IMR-90 (cell line): ENCODE data around the gene CCND1. TPM values are rescaled to one million over a fixed set of nuclear protein-coding genes. Genes with fewer than 3 reads are reported as not detected.

Source experiments
- ATAC-seq: fragments of 200-7000 bp; cut with Tn5 transposase; 2 replicates; pipeline ENCODE4 v1.9.1; 2020; ENCODE audit warnings: low read depth, mild to moderate bottlenecking, moderate library complexity
- BruUV-seq: library from RNA; stranded (reverse); fragments of 400-500 nt; replicated peaks from 2 replicates; lab custom pipeline; 2021; lab: Mats Ljungman, UMichigan
- CTCF ChIA-PET: fragments of 300-600 bp; formaldehyde crosslinking; extraction: SDS; loops from one replicate; lab custom pipeline; 2021; ENCODE audit warnings: antibody characterized with exemption; lab: Yijun Ruan, JAX
- POLR2A ChIA-PET: fragments of 300-600 bp; sonication (Branson Sonifier 250); formaldehyde crosslinking; loops from one replicate; lab custom pipeline; 2022; ENCODE audit warnings: antibody characterized with exemption; ENCODE audit not compliant: unreplicated experiment; lab: Charles Lee
- DNase-seq: peaks from one replicate; pipeline ENCODE4 v3.0.0; 2013
- H2AFZ ChIP-seq: replicated peaks from 2 replicates; pipeline ENCODE3; 2013; ENCODE audit warnings: low read length, mild to moderate bottlenecking; ENCODE audit not compliant: poor library complexity
- H2AK5ac ChIP-seq: 2 replicates; pipeline ENCODE4 v1.6.1; 2013; ENCODE audit warnings: low read depth, low read length, inconsistent platforms
- H2AK9ac ChIP-seq: replicated peaks from 2 replicates; pipeline ENCODE3; 2013; ENCODE audit warnings: mild to moderate bottlenecking, low read depth, low read length, moderate library complexity; ENCODE audit not compliant: poor library complexity
- H2BK120ac ChIP-seq: 2 replicates; pipeline ENCODE4 v1.6.1; 2013; ENCODE audit warnings: low read depth, low read length, inconsistent platforms
- H2BK15ac ChIP-seq: 3 replicates; pipeline ENCODE4 v1.6.1; 2013; ENCODE audit warnings: low read depth, low read length, inconsistent platforms
- H2BK20ac ChIP-seq: 2 replicates; pipeline ENCODE4 v1.6.1; 2013; ENCODE audit warnings: low read depth, mild to moderate bottlenecking, inconsistent platforms, low read length, moderate library complexity
- H2BK5ac ChIP-seq: 2 replicates; pipeline ENCODE4 v1.6.1; 2013; ENCODE audit warnings: mild to moderate bottlenecking, low read depth, low read length, inconsistent platforms; ENCODE audit not compliant: poor library complexity, severe bottlenecking
- H3K14ac ChIP-seq: replicated peaks from 2 replicates; pipeline ENCODE4 v1.6.1; 2013; ENCODE audit warnings: low read depth, low read length, inconsistent platforms
- H3K18ac ChIP-seq: 2 replicates; pipeline ENCODE4 v1.6.1; 2013; ENCODE audit warnings: low read depth, low read length, control low read depth
- H3K23ac ChIP-seq: 2 replicates; pipeline ENCODE4 v1.6.1; 2013; ENCODE audit warnings: low read depth, low read length, inconsistent platforms
- H3K27ac ChIP-seq: 2 replicates; pipeline ENCODE4 v1.5.1; 2013; ENCODE audit warnings: mild to moderate bottlenecking, control low read depth, low read length; ENCODE audit not compliant: insufficient read depth
- H3K27me3 ChIP-seq: 2 replicates; pipeline ENCODE4 v1.6.1; 2013; ENCODE audit warnings: low read length; ENCODE audit not compliant: control insufficient read depth, insufficient read depth
- H3K36me3 ChIP-seq: 2 replicates; pipeline ENCODE4 v1.6.1; 2013; ENCODE audit warnings: low read length, mixed read lengths; ENCODE audit not compliant: control insufficient read depth, insufficient read depth
- H3K4ac ChIP-seq: 2 replicates; pipeline ENCODE4 v1.6.1; 2013; ENCODE audit warnings: low read depth, low read length, inconsistent platforms
- H3K4me1 ChIP-seq: 2 replicates; pipeline ENCODE4 v1.6.1; 2013; ENCODE audit warnings: low read length, mixed read lengths; ENCODE audit not compliant: control insufficient read depth, insufficient read depth
- H3K4me2 ChIP-seq: 2 replicates; pipeline ENCODE4 v1.6.1; 2013; ENCODE audit warnings: low read depth, mild to moderate bottlenecking, control low read depth, low read length, moderate library complexity
- H3K4me3 ChIP-seq: 2 replicates; pipeline ENCODE4 v1.5.1; 2013; ENCODE audit warnings: low read depth, mild to moderate bottlenecking, control low read depth, low read length, moderate library complexity; ENCODE audit not compliant: insufficient read depth
- H3K56ac ChIP-seq: 2 replicates; pipeline ENCODE4 v1.6.1; 2013; ENCODE audit warnings: low read length, inconsistent platforms; ENCODE audit not compliant: insufficient read depth; ENCODE audit errors: extremely low read depth
- H3K79me1 ChIP-seq, 2 experiments: 2 replicates each; pipeline ENCODE4 v1.6.1; 2013; ENCODE audit warnings: low read length in 2 of 2, inconsistent platforms in 1 of 2, low read depth in 1 of 2
- H3K9ac ChIP-seq: 2 replicates; pipeline ENCODE4 v1.6.1; 2013; ENCODE audit warnings: low read depth, low read length, control low read depth
- H3K9me1 ChIP-seq: 2 replicates; pipeline ENCODE4 v1.6.1; 2013; ENCODE audit warnings: low read length, inconsistent platforms; ENCODE audit not compliant: insufficient read depth
- H3K9me3 ChIP-seq: 2 replicates; pipeline ENCODE4 v1.6.1; 2013; ENCODE audit warnings: low read length; ENCODE audit not compliant: control insufficient read depth, insufficient read depth
- H4K20me1 ChIP-seq: 2 replicates; pipeline ENCODE4 v1.6.1; 2013; ENCODE audit warnings: low read length, inconsistent platforms; ENCODE audit not compliant: insufficient read depth
- H4K5ac ChIP-seq: 2 replicates; pipeline ENCODE4 v1.6.1; 2013; ENCODE audit warnings: mild to moderate bottlenecking, low read depth, low read length, control low read depth
- H4K8ac ChIP-seq, 2 experiments: 2 replicates each; pipeline ENCODE4 v1.6.1; 2013; ENCODE audit warnings: low read depth in 2 of 2, low read length in 2 of 2, control low read depth in 1 of 2, inconsistent platforms in 1 of 2
- H4K91ac ChIP-seq: 2 replicates; pipeline ENCODE4 v1.6.1; 2013; ENCODE audit warnings: low read depth, low read length, inconsistent platforms; ENCODE audit not compliant: insufficient read depth
- BHLHE40 ChIP-seq: fragments of 150-350 bp; IDR thresholded peaks from 2 replicates; pipeline ENCODE4 v1.6.1; 2016; ENCODE audit warnings: mild to moderate bottlenecking, low read depth, low read length
- CEBPB ChIP-seq: IDR thresholded peaks from 2 replicates; pipeline ENCODE4 v1.6.1; 2012; ENCODE audit warnings: low read depth, low read length, improper control_type of control experiment
- CHD1 ChIP-seq: IDR thresholded peaks from 2 replicates; pipeline ENCODE4 v1.6.1; 2012; ENCODE audit warnings: low read depth, low read length, improper control_type of control experiment
- FOS ChIP-seq: fragments of 150-350 bp; IDR thresholded peaks from 2 replicates; pipeline ENCODE4 v1.6.1; 2016; ENCODE audit warnings: low read depth, low read length
- MAFK ChIP-seq: IDR thresholded peaks from 2 replicates; pipeline ENCODE4 v1.6.1; 2012; ENCODE audit warnings: low read depth, low read length, improper control_type of control experiment
- MAZ ChIP-seq: IDR thresholded peaks from 2 replicates; pipeline ENCODE4 v1.6.1; 2012; ENCODE audit warnings: low read depth, mild to moderate bottlenecking, low read length, improper control_type of control experiment, moderate library complexity, borderline replicate concordance
- MXI1 ChIP-seq: IDR thresholded peaks from 2 replicates; pipeline ENCODE4 v1.6.1; 2012; ENCODE audit warnings: low read depth, mild to moderate bottlenecking, low read length, moderate library complexity, borderline replicate concordance
- NFE2L2 ChIP-seq: fragments of 150-350 bp; IDR thresholded peaks from 2 replicates; pipeline ENCODE4 v1.6.1; 2016; ENCODE audit warnings: low read depth, mild to moderate bottlenecking, low read length
- POLR2A ChIP-seq: IDR thresholded peaks from 2 replicates; pipeline ENCODE4 v1.6.1; 2012; ENCODE audit warnings: mild to moderate bottlenecking, low read depth, low read length
- RAD21 ChIP-seq: IDR thresholded peaks from 2 replicates; pipeline ENCODE4 v1.6.1; 2012; ENCODE audit warnings: low read length, improper control_type of control experiment
- RCOR1 ChIP-seq: IDR thresholded peaks from 2 replicates; pipeline ENCODE4 v1.6.1; 2012; ENCODE audit warnings: mild to moderate bottlenecking, low read length, improper control_type of control experiment; ENCODE audit not compliant: insufficient replicate concordance
- RFX5 ChIP-seq: IDR thresholded peaks from 2 replicates; pipeline ENCODE4 v1.8.0; 2012; ENCODE audit warnings: low read depth, mild to moderate bottlenecking, low read length, moderate library complexity
- SMC3 ChIP-seq: fragments of 150-350 bp; IDR thresholded peaks from 2 replicates; pipeline ENCODE4 v1.6.1; 2016; ENCODE audit warnings: low read depth, mild to moderate bottlenecking, antibody characterized with exemption, low read length, moderate library complexity
- WGBS, 2 experiments: methylation state at CpG; one replicate each; pipeline versions ENCODE4 v1.1.5 to v1.1.7; 2013; ENCODE audit warnings: missing lambda C conversion rate in 2 of 2; ENCODE audit not compliant: insufficient read length in 1 of 2; ENCODE audit errors: extremely low coverage in 2 of 2; 5-methylcytosine and 5-hydroxymethylcytosine counted together
- dilution Hi-C: fragments of 300-500 bp; cut with HindIII; formaldehyde crosslinking; loops from one replicate; pipeline ENCODE4 v1.14.3; 2018; ENCODE audit warnings: low sequenced_read_pairs; ENCODE audit not compliant: unreplicated experiment
- in situ Hi-C: fragments of 300-500 bp; cut with MboI; formaldehyde crosslinking; loops from 3 replicates; pipeline ENCODE4 v1.14.3; 2019; ENCODE audit warnings: low sequenced_read_pairs, inconsistent platforms, mixed read lengths
- intact Hi-C: fragments of 100-400 bp; cut with micrococcal nuclease; formaldehyde crosslinking; loops from 2 replicates; pipeline ENCODE4 v1.10.0; 2022
- polyA plus RNA-seq, 3 experiments: library from polyadenylated mRNA; depleted of rRNA; stranded (reverse); fragments of >200 nt; gene quantifications; 2 replicates each; pipeline ENCODE4 v1.2.3, GENCODE V29; 2012; ENCODE audit warnings: low replicate concordance in 1 of 3
- total RNA-seq: library from RNA; depleted of rRNA; stranded (reverse); fragments of >200 nt; gene quantifications from 2 replicates; pipeline ENCODE4 v1.2.3, GENCODE V29; 2012
- TF ChIP-seq, protein P1 (sequence below): conservative IDR thresholded peaks from 2 replicates; pipeline ENCODE4 v1.5.1; 2012; ENCODE audit warnings: mild to moderate bottlenecking, low read depth, low read length, improper control_type of control experiment
- TF ChIP-seq, protein P2 (sequence below): fragments of 150-350 bp; IDR thresholded peaks from 2 replicates; pipeline ENCODE4 v1.6.1; 2017; ENCODE audit warnings: mild to moderate bottlenecking, antibody characterized with exemption, low read length, low read depth
- TF ChIP-seq, protein P3 (sequence below): fragments of 150-350 bp; IDR thresholded peaks from 2 replicates; pipeline ENCODE4 v1.6.1; 2016; ENCODE audit warnings: low read depth, mild to moderate bottlenecking, low read length, moderate library complexity, borderline replicate concordance

The CCND1 gene
- total and polyA plus RNA-seq, 2 of the 4 experiments (the other 2 are of a cell fraction), result 481 to 748 TPM

DNA sequence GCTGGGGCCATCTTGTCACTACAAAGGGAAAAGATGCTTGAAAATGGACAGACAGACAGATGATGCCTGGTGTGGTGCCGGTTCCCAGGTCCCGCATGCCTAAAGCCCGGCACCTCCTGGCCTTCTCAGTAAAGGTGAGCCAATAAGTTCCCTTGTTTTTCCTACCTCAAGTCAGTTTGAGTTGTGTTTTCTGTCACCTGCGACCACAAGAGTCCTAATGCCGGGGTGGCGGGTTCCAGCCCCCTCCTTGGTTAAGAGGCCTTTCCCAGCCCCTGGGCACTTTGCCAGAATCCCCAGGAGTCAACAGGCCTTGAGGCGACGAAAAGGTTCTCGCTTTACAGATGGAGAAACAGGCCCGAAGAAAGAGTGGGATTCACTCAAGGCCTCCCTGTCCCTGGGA, 53.8 kb downstream of the CCND1 start:
- H3K4me3 ChIP-seq, result no peak overlapping the region
- in situ Hi-C loops, result no loop called here
- no peaks in the 10 kb centered on the region for H3K4me1 ChIP-seq
- H3K79me1 ChIP-seq, result no peaks in the 10 kb centered on the region
- H4K20me1 ChIP-seq, result no peaks in the 10 kb centered on the region
- H4K8ac ChIP-seq, result no peak overlapping the region
- H2BK20ac ChIP-seq, result no peak overlapping the region
- no peak overlapping the region for H3K27ac ChIP-seq
- no peak for DNase-seq
- H2BK5ac ChIP-seq, result no peak overlapping the region
- POLR2A ChIA-PET, result no interaction called here
- H3K14ac ChIP-seq, result no peak overlapping the region
- no peak overlapping the region for H3K56ac ChIP-seq
- no peak overlapping the region for H3K23ac ChIP-seq
- no peaks in the 10 kb centered on the region for H3K36me3 ChIP-seq
- no peak overlapping the region for H2BK15ac ChIP-seq
- CTCF ChIA-PET, result no interaction called here
- no peak overlapping the region for H3K4ac ChIP-seq
- H4K91ac ChIP-seq, result no peak overlapping the region
- H2AK9ac ChIP-seq, result no peak overlapping the region
- dilution Hi-C loops, result no loop called here
- no TSS peak for BruUV-seq
- no peak overlapping the region for H2AFZ ChIP-seq
- TF ChIP-seq FOS (no peak), MXI1 (no peak), RAD21 (no peak), MAZ (no peak), SMC3 (no peak), MAFK (no peak), NFE2L2 (no peak), RFX5 (no peak), CHD1 (no peak), RCOR1 (no peak), CEBPB (no peak), POLR2A (no peak), BHLHE40 (no peak)
- TF ChIP-seq, protein P1, sequence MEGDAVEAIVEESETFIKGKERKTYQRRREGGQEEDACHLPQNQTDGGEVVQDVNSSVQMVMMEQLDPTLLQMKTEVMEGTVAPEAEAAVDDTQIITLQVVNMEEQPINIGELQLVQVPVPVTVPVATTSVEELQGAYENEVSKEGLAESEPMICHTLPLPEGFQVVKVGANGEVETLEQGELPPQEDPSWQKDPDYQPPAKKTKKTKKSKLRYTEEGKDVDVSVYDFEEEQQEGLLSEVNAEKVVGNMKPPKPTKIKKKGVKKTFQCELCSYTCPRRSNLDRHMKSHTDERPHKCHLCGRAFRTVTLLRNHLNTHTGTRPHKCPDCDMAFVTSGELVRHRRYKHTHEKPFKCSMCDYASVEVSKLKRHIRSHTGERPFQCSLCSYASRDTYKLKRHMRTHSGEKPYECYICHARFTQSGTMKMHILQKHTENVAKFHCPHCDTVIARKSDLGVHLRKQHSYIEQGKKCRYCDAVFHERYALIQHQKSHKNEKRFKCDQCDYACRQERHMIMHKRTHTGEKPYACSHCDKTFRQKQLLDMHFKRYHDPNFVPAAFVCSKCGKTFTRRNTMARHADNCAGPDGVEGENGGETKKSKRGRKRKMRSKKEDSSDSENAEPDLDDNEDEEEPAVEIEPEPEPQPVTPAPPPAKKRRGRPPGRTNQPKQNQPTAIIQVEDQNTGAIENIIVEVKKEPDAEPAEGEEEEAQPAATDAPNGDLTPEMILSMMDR, result no peak
- TF ChIP-seq, protein P2, sequence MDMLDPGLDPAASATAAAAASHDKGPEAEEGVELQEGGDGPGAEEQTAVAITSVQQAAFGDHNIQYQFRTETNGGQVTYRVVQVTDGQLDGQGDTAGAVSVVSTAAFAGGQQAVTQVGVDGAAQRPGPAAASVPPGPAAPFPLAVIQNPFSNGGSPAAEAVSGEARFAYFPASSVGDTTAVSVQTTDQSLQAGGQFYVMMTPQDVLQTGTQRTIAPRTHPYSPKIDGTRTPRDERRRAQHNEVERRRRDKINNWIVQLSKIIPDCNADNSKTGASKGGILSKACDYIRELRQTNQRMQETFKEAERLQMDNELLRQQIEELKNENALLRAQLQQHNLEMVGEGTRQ, result no peak
- TF ChIP-seq, protein P3, sequence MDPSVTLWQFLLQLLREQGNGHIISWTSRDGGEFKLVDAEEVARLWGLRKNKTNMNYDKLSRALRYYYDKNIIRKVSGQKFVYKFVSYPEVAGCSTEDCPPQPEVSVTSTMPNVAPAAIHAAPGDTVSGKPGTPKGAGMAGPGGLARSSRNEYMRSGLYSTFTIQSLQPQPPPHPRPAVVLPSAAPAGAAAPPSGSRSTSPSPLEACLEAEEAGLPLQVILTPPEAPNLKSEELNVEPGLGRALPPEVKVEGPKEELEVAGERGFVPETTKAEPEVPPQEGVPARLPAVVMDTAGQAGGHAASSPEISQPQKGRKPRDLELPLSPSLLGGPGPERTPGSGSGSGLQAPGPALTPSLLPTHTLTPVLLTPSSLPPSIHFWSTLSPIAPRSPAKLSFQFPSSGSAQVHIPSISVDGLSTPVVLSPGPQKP, result no peak
- H2BK120ac ChIP-seq, result no peak overlapping the region
- peaks cover 5% of the 10 kb centered on the region for H3K9me3 ChIP-seq
- WGBS, 2 experiments, result 51% methylated on average over 7 of the region's 10 CpGs; no CpG with 5 or more reads in 1 of the 2 experiments
- H3K18ac ChIP-seq, result no peak overlapping the region
- ATAC-seq, result no peak
- intact Hi-C loops, result no loop called here
- H3K9me1 ChIP-seq, result no peaks in the 10 kb centered on the region
- peaks cover 32% of the 10 kb centered on the region for H3K27me3 ChIP-seq
- no peak overlapping the region for H4K5ac ChIP-seq
- no peak overlapping the region for H2AK5ac ChIP-seq
- H3K4me2 ChIP-seq, result no peak overlapping the region
- no peak overlapping the region for H3K9ac ChIP-seq
